WTC11 (cell line): ENCODE measurements around the gene TBX5. TPM values are rescaled to one million over a fixed set of nuclear protein-coding genes. Genes with fewer than 3 reads are reported as not detected.
A peak's percentile ranks its signal among the peaks of the same experiment; 100 is the strongest.

Experiments
- ATAC-seq: fragments of 200-7000 bp; cut with Tn5 transposase; 2 replicates; pipeline ENCODE4 v1.10.0; 2021; ENCODE audit warnings: mild to moderate bottlenecking, moderate library complexity
- CTCF ChIA-PET: fragments of 300-600 bp; sonication (Branson Sonifier 250); formaldehyde crosslinking; loops from one replicate; lab custom pipeline; 2021; ENCODE audit warnings: antibody characterized with exemption; lab: Charles Lee
- POLR2A ChIA-PET: fragments of 350-600 bp; sonication (Branson Sonifier 250); formaldehyde crosslinking; loops from one replicate; lab custom pipeline; 2021; ENCODE audit warnings: antibody characterized with exemption; lab: Charles Lee
- DNase-seq: peaks from one replicate; pipeline ENCODE4 v3.0.0; 2021; ENCODE audit warnings: low spot score
- H3K27ac Mint-ChIP-seq: 2 replicates; pipeline ENCODE4 v1.8.0; 2021; ENCODE audit warnings: mixed read lengths
- H3K27me3 Mint-ChIP-seq: 2 replicates; pipeline ENCODE4 v1.8.0; 2021; ENCODE audit warnings: low read depth, mild to moderate bottlenecking, moderate library complexity, mixed read lengths
- H3K36me3 Mint-ChIP-seq: 2 replicates; pipeline ENCODE4 v1.8.0; 2021; ENCODE audit warnings: mixed read lengths
- H3K4me1 Mint-ChIP-seq: 2 replicates; pipeline ENCODE4 v1.8.0; 2022; ENCODE audit warnings: mixed read lengths
- H3K4me3 Mint-ChIP-seq: 2 replicates; pipeline ENCODE4 v1.8.0; 2021; ENCODE audit warnings: mild to moderate bottlenecking, moderate library complexity, mixed read lengths
- H3K9me3 Mint-ChIP-seq: 2 replicates; pipeline ENCODE4 v1.8.0; 2021; ENCODE audit warnings: mixed read lengths
- EMX1 ChIP-seq: fragments of 250-450 bp; sonication (Bioruptor Pico); IDR thresholded peaks from 2 replicates; pipeline ENCODE4 v1.8.0; 2021; ENCODE audit warnings: mild to moderate bottlenecking
- FOXP1 ChIP-seq: sonication (generic); formaldehyde crosslinking; IDR thresholded peaks from 2 replicates; pipeline ENCODE4 v1.8.0; 2022; ENCODE audit warnings: missing genetic modification reagents, mild to moderate bottlenecking, moderate library complexity, borderline replicate concordance
- NFATC4 ChIP-seq: fragments of 250-450 bp; sonication (Bioruptor Pico); IDR thresholded peaks from 2 replicates; pipeline ENCODE4 v1.9.0; 2021; ENCODE audit warnings: mild to moderate bottlenecking
- NR1H2 ChIP-seq: sonication (generic); formaldehyde crosslinking; IDR thresholded peaks from 2 replicates; pipeline ENCODE4 v1.9.0; 2021; ENCODE audit warnings: mild to moderate bottlenecking, moderate library complexity, missing genetic modification reagents
- NR2C2 ChIP-seq: sonication (generic); formaldehyde crosslinking; IDR thresholded peaks from 2 replicates; pipeline ENCODE4 v1.8.0; 2022; ENCODE audit warnings: mild to moderate bottlenecking, missing genetic modification reagents
- OVOL2 ChIP-seq: fragments of 250-450 bp; sonication (Bioruptor Pico); IDR thresholded peaks from 2 replicates; pipeline ENCODE4 v1.9.0; 2021; ENCODE audit warnings: mild to moderate bottlenecking, borderline replicate concordance
- PRRX2 ChIP-seq: fragments of 250-450 bp; sonication (Bioruptor Pico); IDR thresholded peaks from 2 replicates; pipeline ENCODE4 v1.8.0; 2021; ENCODE audit warnings: mild to moderate bottlenecking
- SOX15 ChIP-seq: fragments of 250-450 bp; sonication (Bioruptor Pico); IDR thresholded peaks from 2 replicates; pipeline ENCODE4 v1.9.0; 2021; ENCODE audit warnings: mild to moderate bottlenecking
- TEAD1 ChIP-seq: sonication (generic); formaldehyde crosslinking; IDR thresholded peaks from 2 replicates; pipeline ENCODE4 v1.8.0; 2022; ENCODE audit warnings: mild to moderate bottlenecking, missing genetic modification reagents
- TP53 ChIP-seq: sonication (generic); formaldehyde crosslinking; IDR thresholded peaks from 2 replicates; pipeline ENCODE4 v1.8.1; 2023; ENCODE audit warnings: mild to moderate bottlenecking, missing genetic modification reagents
- ZBTB21 ChIP-seq: sonication (generic); formaldehyde crosslinking; IDR thresholded peaks from 2 replicates; pipeline ENCODE4 v1.8.1; 2023; ENCODE audit warnings: mild to moderate bottlenecking, missing genetic modification reagents, borderline replicate concordance
- ZNF219 ChIP-seq: sonication (generic); formaldehyde crosslinking; IDR thresholded peaks from 2 replicates; pipeline ENCODE4 v1.8.0; 2023; ENCODE audit warnings: missing genetic modification reagents, mild to moderate bottlenecking, borderline replicate concordance
- ZNF671 ChIP-seq: fragments of 250-450 bp; sonication (Bioruptor Pico); IDR thresholded peaks from 2 replicates; pipeline ENCODE4 v1.8.0; 2021; ENCODE audit warnings: mild to moderate bottlenecking
- total RNA-seq: library from RNA; stranded (reverse); gene quantifications from 3 replicates; pipeline ENCODE4 v1.2.3, GENCODE V29; 2021
- TF ChIP-seq, protein P1 (sequence below): sonication (generic); formaldehyde crosslinking; IDR thresholded peaks from 2 replicates; pipeline ENCODE4 v1.8.1; 2023; ENCODE audit warnings: mild to moderate bottlenecking, missing genetic modification reagents, borderline replicate concordance
- TF ChIP-seq, protein P2 (sequence below): fragments of 250-450 bp; sonication (Bioruptor Pico); IDR thresholded peaks from 2 replicates; pipeline ENCODE4 v1.9.0; 2021; ENCODE audit warnings: mild to moderate bottlenecking
- TF ChIP-seq, protein P3 (sequence below): sonication (generic); formaldehyde crosslinking; IDR thresholded peaks from 2 replicates; pipeline ENCODE4 v1.8.1; 2022; ENCODE audit warnings: low read depth, missing genetic modification reagents, borderline replicate concordance
- TF ChIP-seq, protein P4 (sequence below): sonication (generic); formaldehyde crosslinking; IDR thresholded peaks from 2 replicates; pipeline ENCODE4 v1.8.1; 2023; ENCODE audit warnings: mild to moderate bottlenecking, missing genetic modification reagents, moderate library complexity
- TF ChIP-seq, protein P5 (sequence below): sonication (generic); formaldehyde crosslinking; IDR thresholded peaks from 2 replicates; pipeline ENCODE4 v1.8.0; 2022; ENCODE audit warnings: missing genetic modification reagents

The TBX5 gene
- total RNA-seq, 1 experiment from 2014 or later = 0.33 TPM

DNA sequence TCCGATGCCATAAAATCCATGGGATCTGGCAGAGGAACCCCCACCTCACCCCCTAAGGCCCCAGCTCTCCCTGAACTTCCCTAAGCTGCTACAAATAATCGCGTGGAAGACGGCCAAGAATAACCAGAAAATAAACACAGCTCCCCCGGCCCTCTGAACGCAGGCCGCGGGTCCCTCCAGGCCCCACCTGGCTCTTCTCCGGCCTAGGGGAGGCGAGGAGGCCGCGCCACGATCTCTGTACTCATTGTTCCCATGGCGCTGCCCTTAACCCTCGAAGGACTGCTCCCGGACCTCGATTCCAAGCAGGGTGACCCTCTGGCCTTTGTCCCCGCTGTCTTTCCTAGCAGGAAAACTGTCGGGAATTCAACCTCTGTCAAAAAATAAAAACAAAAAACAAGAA, 33.9 kb upstream of the TBX5 start:
- no peak for ATAC-seq
- TF ChIP-seq, protein P1, sequence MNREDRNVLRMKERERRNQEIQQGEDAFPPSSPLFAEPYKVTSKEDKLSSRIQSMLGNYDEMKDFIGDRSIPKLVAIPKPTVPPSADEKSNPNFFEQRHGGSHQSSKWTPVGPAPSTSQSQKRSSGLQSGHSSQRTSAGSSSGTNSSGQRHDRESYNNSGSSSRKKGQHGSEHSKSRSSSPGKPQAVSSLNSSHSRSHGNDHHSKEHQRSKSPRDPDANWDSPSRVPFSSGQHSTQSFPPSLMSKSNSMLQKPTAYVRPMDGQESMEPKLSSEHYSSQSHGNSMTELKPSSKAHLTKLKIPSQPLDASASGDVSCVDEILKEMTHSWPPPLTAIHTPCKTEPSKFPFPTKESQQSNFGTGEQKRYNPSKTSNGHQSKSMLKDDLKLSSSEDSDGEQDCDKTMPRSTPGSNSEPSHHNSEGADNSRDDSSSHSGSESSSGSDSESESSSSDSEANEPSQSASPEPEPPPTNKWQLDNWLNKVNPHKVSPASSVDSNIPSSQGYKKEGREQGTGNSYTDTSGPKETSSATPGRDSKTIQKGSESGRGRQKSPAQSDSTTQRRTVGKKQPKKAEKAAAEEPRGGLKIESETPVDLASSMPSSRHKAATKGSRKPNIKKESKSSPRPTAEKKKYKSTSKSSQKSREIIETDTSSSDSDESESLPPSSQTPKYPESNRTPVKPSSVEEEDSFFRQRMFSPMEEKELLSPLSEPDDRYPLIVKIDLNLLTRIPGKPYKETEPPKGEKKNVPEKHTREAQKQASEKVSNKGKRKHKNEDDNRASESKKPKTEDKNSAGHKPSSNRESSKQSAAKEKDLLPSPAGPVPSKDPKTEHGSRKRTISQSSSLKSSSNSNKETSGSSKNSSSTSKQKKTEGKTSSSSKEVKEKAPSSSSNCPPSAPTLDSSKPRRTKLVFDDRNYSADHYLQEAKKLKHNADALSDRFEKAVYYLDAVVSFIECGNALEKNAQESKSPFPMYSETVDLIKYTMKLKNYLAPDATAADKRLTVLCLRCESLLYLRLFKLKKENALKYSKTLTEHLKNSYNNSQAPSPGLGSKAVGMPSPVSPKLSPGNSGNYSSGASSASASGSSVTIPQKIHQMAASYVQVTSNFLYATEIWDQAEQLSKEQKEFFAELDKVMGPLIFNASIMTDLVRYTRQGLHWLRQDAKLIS (CRISPR knock-in tag) = no peak
- no peak for TF ChIP-seq NFATC4 (CRISPR knock-in tag)
- TF ChIP-seq NR1H2 (CRISPR knock-in tag) = no peak
- TF ChIP-seq, protein P2, sequence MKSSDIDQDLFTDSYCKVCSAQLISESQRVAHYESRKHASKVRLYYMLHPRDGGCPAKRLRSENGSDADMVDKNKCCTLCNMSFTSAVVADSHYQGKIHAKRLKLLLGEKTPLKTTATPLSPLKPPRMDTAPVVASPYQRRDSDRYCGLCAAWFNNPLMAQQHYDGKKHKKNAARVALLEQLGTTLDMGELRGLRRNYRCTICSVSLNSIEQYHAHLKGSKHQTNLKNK (CRISPR knock-in tag) = no peak
- TF ChIP-seq ZNF671 (CRISPR knock-in tag) = no peak
- TF ChIP-seq SOX15 = no peak
- TF ChIP-seq PRRX2 = no peak
- no peak for TF ChIP-seq ZBTB21
- TF ChIP-seq, protein P3, sequence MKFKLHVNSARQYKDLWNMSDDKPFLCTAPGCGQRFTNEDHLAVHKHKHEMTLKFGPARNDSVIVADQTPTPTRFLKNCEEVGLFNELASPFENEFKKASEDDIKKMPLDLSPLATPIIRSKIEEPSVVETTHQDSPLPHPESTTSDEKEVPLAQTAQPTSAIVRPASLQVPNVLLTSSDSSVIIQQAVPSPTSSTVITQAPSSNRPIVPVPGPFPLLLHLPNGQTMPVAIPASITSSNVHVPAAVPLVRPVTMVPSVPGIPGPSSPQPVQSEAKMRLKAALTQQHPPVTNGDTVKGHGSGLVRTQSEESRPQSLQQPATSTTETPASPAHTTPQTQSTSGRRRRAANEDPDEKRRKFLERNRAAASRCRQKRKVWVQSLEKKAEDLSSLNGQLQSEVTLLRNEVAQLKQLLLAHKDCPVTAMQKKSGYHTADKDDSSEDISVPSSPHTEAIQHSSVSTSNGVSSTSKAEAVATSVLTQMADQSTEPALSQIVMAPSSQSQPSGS = no peak
- TF ChIP-seq FOXP1 (CRISPR knock-in tag) = no peak
- no peak for TF ChIP-seq TP53 (CRISPR knock-in tag)
- TF ChIP-seq, protein P4, sequence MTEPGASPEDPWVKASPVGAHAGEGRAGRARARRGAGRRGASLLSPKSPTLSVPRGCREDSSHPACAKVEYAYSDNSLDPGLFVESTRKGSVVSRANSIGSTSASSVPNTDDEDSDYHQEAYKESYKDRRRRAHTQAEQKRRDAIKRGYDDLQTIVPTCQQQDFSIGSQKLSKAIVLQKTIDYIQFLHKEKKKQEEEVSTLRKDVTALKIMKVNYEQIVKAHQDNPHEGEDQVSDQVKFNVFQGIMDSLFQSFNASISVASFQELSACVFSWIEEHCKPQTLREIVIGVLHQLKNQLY (CRISPR knock-in tag) = no peak
- TF ChIP-seq OVOL2 = no peak
- TF ChIP-seq, protein P5, sequence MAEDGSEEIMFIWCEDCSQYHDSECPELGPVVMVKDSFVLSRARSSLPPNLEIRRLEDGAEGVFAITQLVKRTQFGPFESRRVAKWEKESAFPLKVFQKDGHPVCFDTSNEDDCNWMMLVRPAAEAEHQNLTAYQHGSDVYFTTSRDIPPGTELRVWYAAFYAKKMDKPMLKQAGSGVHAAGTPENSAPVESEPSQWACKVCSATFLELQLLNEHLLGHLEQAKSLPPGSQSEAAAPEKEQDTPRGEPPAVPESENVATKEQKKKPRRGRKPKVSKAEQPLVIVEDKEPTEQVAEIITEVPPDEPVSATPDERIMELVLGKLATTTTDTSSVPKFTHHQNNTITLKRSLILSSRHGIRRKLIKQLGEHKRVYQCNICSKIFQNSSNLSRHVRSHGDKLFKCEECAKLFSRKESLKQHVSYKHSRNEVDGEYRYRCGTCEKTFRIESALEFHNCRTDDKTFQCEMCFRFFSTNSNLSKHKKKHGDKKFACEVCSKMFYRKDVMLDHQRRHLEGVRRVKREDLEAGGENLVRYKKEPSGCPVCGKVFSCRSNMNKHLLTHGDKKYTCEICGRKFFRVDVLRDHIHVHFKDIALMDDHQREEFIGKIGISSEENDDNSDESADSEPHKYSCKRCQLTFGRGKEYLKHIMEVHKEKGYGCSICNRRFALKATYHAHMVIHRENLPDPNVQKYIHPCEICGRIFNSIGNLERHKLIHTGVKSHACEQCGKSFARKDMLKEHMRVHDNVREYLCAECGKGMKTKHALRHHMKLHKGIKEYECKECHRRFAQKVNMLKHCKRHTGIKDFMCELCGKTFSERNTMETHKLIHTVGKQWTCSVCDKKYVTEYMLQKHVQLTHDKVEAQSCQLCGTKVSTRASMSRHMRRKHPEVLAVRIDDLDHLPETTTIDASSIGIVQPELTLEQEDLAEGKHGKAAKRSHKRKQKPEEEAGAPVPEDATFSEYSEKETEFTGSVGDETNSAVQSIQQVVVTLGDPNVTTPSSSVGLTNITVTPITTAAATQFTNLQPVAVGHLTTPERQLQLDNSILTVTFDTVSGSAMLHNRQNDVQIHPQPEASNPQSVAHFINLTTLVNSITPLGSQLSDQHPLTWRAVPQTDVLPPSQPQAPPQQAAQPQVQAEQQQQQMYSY (CRISPR knock-in tag) = no peak
- TF ChIP-seq ZNF219 (CRISPR knock-in tag) = no peak
- peaks cover 5% of the 10 kb centered on the region for H3K36me3 Mint-ChIP-seq
- peaks cover 42% of the 10 kb centered on the region for H3K4me1 Mint-ChIP-seq
- no peak for DNase-seq
- CTCF ChIA-PET = interaction anchor here (0.9 to 1.4 kb wide), 6 partner anchors 31 to 274 kb away, joined by 3 to 9 read pairs (median 3); partner anchors contain the start of gene TBX3
- peaks cover 100% of the 10 kb centered on the region for H3K27me3 Mint-ChIP-seq
- peak overlapping the region; percentile 40 for H3K4me3 Mint-ChIP-seq
- H3K27ac Mint-ChIP-seq = no peak overlapping the region
- H3K9me3 Mint-ChIP-seq = peaks cover 6% of the 10 kb centered on the region
- POLR2A ChIA-PET = interaction anchor here (0.9 kb wide), 1 partner anchor 31 kb away, joined by 3 read pairs; no protein-coding TSS in a partner anchor

DNA sequence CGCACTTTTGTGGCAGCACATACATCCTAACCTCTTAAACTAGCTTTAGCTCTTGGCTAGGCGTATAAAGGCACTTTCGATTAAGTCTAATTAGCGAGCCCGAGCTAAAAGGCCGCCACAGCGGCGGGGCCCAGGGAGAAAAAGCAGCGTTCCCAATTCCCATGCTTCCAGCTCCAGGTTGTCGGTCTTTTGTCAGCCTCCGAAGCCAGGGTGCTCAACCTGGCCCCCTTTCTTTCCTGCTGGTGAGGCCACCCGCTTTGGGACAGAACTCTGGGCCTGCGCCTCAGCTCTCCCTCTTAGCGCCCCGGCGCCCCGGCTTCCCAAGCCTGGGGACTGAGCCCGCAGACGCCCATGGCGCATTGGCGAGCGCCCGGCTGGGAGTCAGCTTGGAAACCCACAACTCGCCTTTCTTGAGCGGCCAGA, 33.3 kb upstream of the TBX5 start:
- peaks cover 5% of the 10 kb centered on the region for H3K36me3 Mint-ChIP-seq
- POLR2A ChIA-PET = interaction anchor here (0.9 to 1.1 kb wide), 2 partner anchors 30 to 34 kb away, joined by 3 read pairs; no protein-coding TSS in a partner anchor
- H3K9me3 Mint-ChIP-seq = peaks cover 6% of the 10 kb centered on the region
- peaks cover 36% of the 10 kb centered on the region for H3K4me1 Mint-ChIP-seq
- peak overlapping the region; percentile 29 for H3K4me3 Mint-ChIP-seq
- CTCF ChIA-PET = interaction anchor here (0.6 to 1.6 kb wide), 10 partner anchors 26 to 273 kb away, joined by 3 to 9 read pairs (median 3); partner anchors contain the start of gene TBX3
- TF ChIP-seq FOXP1 (CRISPR knock-in tag) (no peak), ZNF671 (CRISPR knock-in tag) (no peak), NR2C2 (CRISPR knock-in tag) (no peak), EMX1 (CRISPR knock-in tag) (no peak), TEAD1 (CRISPR knock-in tag) (no peak)
- peaks cover 100% of the 10 kb centered on the region for H3K27me3 Mint-ChIP-seq
- DNase-seq = peak; percentile 49
- H3K27ac Mint-ChIP-seq = no peak overlapping the region
- peak; percentile 11 for ATAC-seq
